ENCODE data around the gene PPP1R14C.

PPP1R14C gene

DNA sequence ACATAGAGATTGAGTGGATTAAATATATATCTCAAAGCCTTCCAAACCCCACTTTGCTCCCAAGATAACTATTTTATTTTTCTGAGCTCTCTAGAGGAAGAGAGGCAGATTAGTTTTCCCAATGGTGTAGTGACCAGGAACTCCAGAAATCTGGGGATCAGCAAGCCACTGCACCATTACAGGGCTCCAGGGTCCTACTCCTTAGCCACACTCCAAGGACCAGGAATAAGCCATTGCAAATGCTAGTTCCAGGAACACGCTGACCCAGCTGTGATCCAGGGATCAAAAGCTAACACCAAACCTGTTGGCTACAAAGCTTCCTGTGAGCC, 128.3 kb downstream of the PPP1R14C start:
- DNase-seq (ENCODE audit: low read depth in 2 of 2) = no peak

DNA sequence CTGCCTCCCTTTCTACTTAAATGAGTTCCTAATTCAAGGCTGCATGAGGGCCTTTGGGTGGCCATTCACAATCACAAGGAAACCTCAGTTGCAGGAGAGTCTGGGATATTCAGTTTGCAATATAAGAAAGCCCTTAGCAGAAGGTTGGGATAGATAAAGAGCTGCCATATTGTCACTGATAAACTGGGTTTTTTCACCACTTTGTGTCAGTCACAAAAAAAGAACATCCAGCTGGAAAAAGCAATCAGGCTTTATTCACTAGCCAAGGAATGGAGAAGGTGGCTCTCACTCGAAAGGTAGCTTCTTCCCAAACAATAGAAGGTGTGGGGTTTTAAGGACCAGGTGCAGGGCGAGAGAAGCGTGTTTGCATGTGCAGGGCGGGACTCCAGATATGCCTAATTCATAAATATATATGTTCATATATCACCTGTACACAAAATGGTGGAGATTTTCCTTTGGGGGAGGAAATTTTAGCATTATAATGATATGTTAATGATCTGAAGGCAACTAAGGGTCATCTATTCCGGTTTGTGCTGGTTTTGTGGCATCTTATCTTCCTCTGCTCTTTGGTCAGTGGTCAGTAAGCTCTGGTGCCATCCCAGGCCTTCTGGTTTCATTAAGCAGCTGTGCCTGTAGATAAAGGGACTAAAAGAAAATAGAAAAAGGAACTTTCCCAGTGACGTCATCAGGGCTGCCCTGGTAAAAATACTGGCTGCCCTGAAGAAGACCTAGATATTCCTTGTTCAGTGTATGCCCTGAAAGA, 128.8 kb downstream of the PPP1R14C start:
- DNase-seq (ENCODE audit: low read depth in 2 of 2) = no peak

DNA sequence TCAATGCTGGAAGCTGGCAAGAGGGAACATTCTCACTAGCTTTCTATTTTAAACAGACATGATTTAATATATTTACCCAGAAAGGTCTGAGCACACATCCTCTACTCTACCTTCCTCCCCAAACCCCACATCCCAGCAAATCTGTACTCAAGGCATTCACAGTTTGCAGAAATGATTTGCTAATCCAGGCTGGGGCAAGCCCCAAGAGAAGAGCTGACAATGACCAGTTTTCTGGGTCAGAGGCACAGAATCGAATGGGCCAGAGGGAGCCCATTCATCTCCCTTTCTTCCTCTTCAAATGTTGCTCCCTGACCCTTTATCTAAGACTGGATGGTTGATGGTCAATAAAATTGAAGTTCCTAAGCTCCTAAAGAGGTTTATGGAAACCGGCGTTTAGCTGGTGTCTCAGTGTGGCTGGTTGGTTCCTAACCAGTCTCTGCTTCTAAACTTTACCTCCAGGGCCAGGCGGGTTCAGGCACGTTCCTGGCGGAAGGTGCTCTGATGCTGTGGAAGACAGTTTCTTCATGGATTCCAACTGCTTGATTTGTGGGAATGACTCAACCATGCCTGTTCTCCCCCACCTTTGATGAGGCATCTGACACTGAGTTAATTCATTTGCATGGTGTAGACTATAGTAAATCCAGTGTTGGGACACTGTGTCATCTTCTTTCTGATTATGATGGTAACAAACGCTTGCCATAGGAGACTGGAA, 129.6 kb downstream of the PPP1R14C start:
- DNase-seq (ENCODE audit: low read depth in 2 of 2) = no peak

DNA sequence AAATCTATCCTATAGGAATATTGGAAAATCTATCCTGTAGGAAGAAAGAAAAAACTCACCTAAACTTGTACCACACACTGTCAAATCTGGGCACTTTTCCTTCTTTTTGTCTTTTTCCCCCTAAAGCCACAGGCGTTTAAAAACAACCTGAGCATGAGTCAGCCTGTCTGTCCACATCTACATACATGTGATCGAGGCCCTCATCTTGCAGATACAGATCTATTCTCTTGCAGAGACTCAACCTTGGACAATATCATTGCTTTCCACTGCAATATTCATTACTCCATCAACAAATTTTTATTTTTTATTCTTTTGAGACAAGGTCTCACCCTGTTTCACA, 130.1 kb downstream of the PPP1R14C start:
- DNase-seq (ENCODE audit: low read depth in 2 of 2) = no peak

DNA sequence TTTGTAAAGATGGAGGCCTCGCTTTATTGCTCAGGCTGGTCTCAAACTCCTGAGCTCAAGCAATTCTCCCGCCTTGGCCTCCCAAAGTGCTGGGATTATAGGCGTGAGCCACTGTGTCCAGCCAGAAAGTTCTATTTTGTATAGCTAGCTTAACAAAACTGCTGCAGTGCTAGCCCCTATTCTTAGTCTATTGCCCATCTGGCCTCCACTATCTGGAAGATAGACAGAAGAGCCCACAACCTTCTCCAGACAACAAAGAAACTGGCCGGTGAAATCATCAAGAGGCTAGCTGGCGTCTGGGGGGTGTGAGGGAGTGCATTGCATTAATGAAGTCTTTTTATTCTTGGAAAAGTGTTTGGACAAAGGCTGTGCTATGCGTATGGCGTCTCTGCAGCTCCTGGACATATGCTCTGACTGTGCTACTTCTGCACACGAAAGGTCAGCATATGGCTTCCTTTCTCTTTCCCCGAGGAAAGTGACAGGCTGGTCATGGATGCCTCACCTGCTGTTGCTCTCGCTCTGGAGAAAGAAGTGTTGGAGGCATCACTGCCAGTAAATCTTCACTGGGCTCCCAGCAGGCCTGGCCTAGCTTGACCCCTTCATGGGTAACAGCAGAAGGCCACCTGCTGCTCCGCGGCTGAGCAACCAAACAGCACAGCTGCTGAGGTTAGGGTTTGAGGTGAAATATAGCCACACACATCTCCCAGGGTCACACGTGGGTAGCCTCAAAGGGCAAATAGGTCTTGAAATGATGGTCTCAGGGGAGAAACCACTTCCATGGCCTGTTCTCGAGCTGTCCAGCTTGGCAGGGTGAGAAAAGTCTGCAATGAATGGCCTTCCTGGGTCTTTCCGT, 130.8 kb downstream of the PPP1R14C start:
- no peak for DNase-seq (ENCODE audit: low read depth in 2 of 2)

DNA sequence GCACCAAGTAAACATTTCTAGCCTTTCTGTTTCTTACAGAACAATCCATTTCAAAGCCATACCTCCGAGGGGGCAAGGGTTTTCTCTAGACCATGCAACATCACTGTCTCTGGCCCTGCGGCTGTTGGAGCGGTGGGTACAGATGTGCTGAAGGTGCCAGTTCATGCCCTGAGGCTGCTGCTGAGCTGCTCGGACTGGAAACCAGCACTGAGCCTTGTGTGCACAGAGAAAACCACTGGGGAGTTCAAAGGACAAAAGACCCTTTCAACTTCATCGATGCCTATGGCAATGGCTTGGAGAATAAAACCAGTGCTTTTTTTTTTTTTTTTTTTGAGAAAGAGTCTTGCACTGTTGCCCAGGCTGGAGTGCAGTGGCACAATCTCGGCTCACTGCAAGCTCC, 132.6 kb downstream of the PPP1R14C start:
- DNase-seq (ENCODE audit: low read depth in 2 of 2) = no peak

DNA sequence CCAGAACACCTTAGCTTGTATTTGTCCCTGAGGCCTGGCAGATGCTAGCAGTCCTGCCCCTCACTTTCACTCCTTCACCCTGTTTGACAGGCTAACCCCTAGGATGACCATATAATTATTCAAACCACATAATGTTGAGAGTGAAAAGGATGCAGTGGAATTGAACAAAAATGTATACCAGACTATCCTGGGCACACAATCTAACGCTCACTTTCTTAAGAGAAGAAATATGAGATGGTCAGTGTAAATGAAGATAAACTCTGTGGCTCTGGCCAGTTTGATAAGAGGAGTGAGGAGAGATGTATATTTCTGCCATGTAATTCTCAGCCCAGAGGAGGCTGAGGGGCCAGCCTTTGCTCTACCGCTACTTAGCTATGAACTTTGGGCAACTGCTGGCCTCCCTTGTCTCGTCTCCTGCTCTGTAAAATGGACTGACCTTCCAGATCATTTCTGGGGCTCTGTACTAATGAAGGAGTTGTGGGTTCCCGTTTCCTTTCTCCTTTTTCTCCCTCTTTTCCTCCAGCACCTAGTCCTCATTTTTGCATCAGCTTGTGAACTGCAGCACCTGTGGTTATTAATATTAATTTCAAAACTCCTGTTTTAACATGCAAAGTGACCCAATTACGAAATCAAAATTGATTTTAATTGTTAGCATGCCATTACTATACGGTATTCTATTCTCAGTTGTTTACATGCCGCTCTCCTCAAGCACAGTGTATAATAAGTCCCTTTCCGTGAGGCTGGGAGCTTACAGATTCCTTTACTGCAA, 133.5 kb downstream of the PPP1R14C start:
- no peak for DNase-seq (ENCODE audit: low read depth in 2 of 2)

DNA sequence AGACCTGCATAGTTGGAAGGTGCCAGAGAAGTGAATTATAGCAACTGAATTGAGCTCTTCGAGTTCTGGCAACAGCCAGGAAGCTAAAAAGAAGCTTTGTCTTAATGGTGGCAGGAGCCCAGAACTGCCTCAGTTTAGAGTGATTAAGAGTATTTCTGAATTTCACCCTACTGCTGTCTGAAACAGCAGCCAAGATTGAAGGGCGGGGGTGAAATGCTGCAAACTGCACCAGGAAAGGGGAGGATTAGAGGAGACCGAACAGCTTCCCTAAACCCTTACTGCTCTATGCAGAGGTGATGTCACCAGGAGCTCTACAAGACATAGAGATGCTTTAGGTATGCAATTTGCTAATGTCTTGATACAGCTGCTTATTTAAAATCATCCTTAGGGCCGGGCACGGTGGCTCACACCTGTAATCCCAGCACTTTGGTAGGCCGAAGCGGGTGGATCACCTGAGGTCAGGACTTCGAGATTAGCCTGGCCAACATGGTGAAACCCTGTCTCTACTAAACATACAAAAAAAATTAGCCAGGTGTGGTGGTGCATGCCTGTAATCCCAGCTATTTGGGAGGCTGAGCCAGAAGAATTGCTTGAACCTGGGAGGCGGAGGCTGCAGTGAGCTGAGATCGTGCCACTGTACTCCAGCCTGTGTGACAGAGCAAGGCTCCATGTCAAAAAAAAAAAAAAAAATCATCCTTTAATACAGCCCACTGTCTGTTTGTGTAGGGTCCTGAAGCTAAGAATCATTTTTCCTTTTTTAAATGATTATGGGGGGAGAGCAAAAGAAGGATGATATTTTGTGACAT, 134.3 kb downstream of the PPP1R14C start:
- no peak for DNase-seq (ENCODE audit: low read depth in 2 of 2)

DNA sequence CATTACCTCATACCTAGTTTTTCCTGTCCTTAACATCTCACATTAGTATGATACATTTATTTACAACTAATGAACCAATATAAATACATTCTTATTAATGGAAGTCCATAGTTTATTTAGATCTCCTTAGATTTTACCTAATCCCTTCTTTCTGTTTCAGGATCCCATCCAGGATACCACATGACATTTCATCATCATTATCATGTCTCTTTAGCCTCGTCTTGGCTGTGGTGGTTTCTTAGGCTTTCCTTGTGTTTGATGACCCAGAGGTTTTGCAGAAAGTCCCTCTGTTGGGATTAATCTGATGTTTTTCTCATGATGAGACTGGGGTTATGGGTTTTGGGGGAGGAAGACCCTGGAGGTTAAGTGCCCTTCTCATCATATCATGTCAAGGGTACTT, 136.7 kb downstream of the PPP1R14C start:
- no peak for DNase-seq (ENCODE audit: low read depth in 2 of 2)

DNA sequence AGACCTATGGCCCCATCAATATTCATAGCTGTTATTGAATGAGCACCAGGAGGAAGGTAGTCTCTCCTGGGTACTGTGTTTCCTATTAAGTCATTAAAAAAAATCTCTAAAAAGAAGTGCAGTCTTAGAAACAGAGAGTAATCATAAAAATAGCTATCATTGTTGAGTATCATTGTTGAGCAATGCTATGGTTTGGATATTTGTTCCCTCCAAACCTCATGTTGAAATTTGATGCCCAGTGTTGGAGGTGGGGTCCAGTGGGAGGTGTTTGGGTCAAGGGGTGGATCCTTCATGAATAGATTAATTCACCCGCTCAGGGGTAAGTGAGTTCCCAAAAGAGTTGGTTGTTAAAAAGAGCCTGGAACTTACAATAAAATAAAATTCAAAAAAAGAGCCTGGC, 137.9 kb downstream of the PPP1R14C start:
- DNase-seq (ENCODE audit: low read depth in 2 of 2) = no peak

DNA sequence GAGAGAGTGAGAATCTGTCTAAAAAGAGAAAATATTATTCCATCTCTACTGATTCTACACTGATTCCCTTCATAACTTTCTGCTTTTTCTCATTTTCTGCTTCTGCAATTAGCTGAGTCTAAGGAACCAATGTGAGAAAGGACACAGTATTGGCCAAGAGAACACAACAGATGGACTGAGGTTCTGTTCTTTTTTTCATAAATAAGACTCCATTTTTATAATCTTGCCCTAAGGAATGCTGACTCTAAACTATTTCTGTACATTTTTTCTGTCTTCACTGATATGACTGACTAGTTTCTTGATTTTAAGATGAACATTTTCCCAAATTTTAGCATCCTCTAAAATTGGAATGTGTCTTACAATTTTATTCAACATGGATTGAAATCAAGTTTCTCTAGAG, 138.9 kb downstream of the PPP1R14C start:
- DNase-seq (ENCODE audit: low read depth in 2 of 2) = no peak

DNA sequence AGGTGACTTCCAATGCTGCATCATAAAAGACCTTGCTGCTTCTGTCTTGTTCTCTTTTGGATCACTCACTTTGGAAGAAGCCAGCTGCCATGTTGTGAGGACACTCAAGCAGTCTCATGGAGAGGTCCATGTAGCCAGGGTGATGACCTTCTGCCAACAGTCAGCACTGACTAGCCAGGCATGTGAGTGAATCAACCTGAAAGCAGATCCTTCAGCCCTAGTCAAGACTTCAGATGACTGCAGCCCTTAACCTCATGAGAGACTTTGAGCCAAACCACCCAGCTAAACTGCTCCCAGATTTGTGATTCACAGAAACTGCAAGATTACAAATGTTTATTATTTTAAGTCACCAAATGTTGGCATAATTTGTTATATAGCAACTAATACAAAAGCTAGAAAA, 140.0 kb downstream of the PPP1R14C start:
- no peak for DNase-seq (ENCODE audit: low read depth in 2 of 2)

DNA sequence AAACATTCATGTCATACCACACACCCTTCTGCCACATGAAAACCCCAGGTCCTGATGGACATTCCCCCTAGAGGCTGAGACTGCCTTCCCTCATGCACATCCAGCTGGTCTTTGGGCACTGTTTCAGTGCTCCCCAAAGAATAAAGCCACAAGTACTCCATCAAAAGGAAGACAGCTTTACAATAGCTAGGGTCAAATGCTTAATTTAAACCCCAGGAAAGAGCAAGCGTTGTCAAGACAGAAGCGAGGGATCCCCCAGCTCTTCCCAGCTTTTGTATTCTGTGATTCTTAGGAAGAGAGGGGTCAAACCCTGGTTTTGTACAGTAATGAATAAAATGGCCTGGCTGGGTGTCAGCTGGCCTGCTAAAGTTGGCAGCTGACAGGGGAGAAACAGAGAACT, 143.6 kb downstream of the PPP1R14C start:
- DNase-seq (ENCODE audit: low read depth in 2 of 2) = no peak

DNA sequence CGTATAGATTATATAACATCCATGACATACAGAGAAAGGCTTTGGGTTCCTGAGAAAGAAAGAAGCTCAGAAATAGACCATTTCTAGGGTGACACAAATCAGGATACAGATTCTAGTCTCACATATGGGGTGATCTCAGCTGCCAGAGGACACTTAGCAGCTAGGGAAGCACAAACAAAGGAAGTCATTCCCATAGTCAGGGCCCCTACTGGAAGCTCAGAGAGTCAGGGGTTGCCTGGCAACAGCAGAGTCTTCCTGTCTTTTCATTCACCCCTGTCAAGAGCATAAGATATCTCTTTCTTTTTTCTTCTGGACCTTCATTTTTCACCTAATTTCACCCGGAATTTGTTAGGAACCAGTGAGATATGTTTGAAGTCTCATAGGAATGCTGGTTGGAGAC, 144.1 kb downstream of the PPP1R14C start:
- DNase-seq (ENCODE audit: low read depth in 2 of 2) = no peak

DNA sequence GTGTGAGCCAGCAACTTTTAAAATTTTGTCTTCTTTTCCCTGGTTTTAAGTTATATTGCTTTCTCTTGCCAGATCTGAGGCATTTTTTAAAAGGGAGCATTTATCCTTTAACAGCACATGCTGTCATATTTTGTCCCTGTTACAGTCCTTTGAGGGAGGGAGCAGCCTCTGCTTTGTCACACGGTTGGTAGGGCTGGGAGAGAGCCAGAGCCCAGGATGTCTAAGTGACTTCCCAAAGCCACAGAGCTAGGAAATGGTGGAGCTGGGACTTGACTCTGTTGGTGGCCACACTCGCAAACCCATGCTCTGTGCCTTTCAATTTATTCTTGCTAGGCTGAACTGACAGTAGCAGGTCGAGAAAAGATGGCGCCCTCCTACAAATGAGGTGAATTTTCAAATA, 145.6 kb downstream of the PPP1R14C start:
- DNase-seq (ENCODE audit: low read depth in 2 of 2) = no peak

DNA sequence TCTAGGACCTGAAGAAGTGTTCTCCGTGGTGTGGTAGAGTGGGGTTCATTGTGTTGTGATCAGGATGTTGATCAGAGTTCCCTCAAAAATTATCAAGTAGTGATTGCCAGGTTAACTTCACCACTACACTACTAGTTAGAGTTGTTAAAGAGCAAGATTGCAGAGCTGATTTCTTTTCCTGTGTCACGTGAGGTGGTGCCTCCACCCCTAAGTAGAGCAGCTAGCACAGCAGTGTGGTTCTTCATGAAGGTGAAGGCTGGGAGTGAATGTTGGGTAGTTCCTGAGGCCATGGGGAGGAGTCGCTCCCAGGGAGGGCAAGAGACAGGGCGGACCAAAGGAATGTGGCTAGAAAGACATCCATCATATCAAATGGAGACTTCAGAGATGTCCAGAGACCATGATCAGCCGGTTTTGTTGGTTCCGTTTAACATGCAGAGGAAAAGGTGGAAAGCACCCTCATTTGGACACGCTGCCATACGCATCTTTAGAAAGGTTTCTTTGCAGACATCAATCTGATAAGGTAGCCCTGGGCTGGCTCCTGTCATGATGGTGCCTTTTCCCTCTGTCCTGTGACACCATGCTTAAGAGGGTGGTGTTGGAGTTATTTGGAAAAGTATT, 146.7 kb downstream of the PPP1R14C start:
- DNase-seq (ENCODE audit: low read depth in 2 of 2) = no peak

DNA sequence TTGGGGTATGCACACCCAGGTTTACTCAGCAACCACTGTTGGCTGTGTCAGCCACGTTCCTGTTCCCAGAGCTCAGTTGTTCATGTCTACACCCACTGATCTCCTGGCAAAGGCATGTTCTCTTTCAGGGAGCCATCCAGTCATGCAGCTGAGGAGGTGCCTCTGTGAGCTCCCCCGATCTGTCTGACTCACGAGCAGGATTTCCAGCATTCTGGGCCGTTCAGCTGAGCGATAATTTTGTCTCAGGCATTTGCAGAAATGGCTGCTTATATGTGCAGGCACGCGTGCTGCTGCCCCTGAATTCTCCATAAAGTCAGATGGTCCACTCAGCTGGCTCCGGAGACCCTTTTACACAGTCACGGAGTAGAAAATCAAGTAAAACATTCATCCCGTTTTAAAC, 147.6 kb downstream of the PPP1R14C start:
- no peak for DNase-seq (ENCODE audit: low read depth in 2 of 2)

DNA sequence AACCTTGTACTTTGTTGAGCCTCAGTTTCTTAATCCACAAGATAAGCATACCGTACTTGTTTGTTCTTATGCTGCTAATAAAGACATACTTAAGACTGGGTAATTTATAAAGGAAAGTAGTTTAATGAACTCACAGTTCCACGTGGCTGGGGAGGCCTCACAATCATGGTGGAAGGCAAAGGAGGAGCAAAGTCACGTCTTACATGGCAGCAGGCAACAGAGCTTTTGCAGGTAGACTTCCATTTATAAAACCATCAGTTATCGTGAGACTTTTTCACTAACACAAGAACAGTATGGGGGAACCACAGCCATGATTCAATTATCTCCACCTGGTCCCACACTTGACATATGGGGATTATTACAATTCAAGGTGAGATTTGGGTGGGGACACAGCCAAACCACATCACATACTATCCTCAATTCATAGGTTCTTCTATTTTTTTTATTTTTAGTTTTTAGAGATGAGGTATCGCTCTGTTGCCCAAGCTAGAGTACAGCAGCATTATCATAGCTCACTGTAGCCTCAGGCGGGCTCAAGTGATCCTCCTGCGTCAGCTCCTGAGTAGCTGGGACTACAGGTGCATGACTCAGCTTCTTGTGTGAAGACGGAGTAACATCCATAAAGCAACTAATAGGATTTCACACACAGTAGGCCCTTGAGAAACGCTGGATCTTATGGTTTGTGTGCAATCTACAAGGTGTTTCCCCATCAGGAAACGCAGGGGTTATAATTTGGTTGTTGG, 149.3 kb downstream of the PPP1R14C start:
- no peak for DNase-seq (ENCODE audit: low read depth in 2 of 2)

DNA sequence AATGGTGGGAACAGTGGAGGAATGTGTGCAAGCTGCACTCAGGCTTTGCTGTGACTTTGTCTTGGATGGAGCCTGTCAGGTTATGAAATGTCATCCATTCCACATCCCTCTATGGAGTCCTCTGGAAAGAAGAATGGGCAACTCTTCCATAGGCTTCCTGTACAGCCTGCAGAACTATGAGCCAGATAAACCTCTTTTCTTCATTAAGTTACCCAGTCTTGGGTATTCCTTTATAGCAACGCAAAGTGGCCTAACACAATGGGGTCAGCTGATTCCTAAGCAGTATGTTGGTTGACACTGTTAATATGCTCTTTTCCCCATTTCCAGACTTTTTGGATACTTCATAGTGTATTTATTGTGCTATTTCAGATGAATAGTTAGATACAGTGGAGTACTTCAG, 150.2 kb downstream of the PPP1R14C start:
- no peak for DNase-seq (ENCODE audit: low read depth in 2 of 2)

All from fibroblast of skin of left biceps (primary cell).